HepG2 (cell line): ENCODE results near the gene SUN5. TPM values are rescaled to one million over a fixed set of nuclear protein-coding genes. Genes with fewer than 3 reads are reported as not detected.

Experiments used
- AGO2 ChIP-seq: fragments of 200-400 bp; formaldehyde crosslinking; optimal IDR thresholded peaks from 2 replicates; pipeline ENCODE3; 2017; ENCODE audit warnings: mild to moderate bottlenecking, low read depth, low read length, moderate library complexity
- CBX5 ChIP-seq: sonication (generic); formaldehyde crosslinking; IDR thresholded peaks from 2 replicates; pipeline ENCODE4 v1.4.0; 2020; ENCODE audit warnings: missing genetic modification reagents, borderline replicate concordance
- E2F1 ChIP-seq: sonication (generic); formaldehyde crosslinking; IDR thresholded peaks from 2 replicates; pipeline ENCODE4 v1.5.0; 2020; ENCODE audit warnings: missing genetic modification reagents
- FOXP4 ChIP-seq: sonication (generic); formaldehyde crosslinking; IDR thresholded peaks from 2 replicates; pipeline ENCODE4 v1.4.0; 2020; ENCODE audit warnings: missing genetic modification reagents
- HOXA3 ChIP-seq: sonication (generic); formaldehyde crosslinking; IDR thresholded peaks from 2 replicates; pipeline ENCODE4 v1.5.0; 2020; ENCODE audit warnings: missing genetic modification reagents
- KLF16 ChIP-seq, 2 experiments: sonication (generic) in 1 of 2; formaldehyde crosslinking in 1 of 2; IDR thresholded peaks; 2 replicates each; pipeline versions ENCODE4 v1.6.1 to v1.8.0; 2016 to 2023; ENCODE audit warnings: missing genetic modification reagents in 2 of 2, missing compliant biosample characterization in 1 of 2
- MIER2 ChIP-seq: IDR thresholded peaks from 2 replicates; pipeline ENCODE4 v1.6.1; 2016; ENCODE audit warnings: missing biosample characterization, missing genetic modification reagents
- PCBP1 ChIP-seq: fragments of 200-400 bp; formaldehyde crosslinking; IDR thresholded peaks from 2 replicates; pipeline ENCODE4 v1.6.1; 2017; ENCODE audit warnings: mild to moderate bottlenecking, low read depth, low read length, borderline replicate concordance
- PHF8 ChIP-seq: sonication (generic); formaldehyde crosslinking; IDR thresholded peaks from 2 replicates; pipeline ENCODE4 v1.5.0; 2020; ENCODE audit warnings: missing genetic modification reagents
- REXO4 ChIP-seq: sonication (generic); formaldehyde crosslinking; IDR thresholded peaks from 2 replicates; pipeline ENCODE4 v1.8.0; 2022; ENCODE audit warnings: missing genetic modification reagents, mild to moderate bottlenecking, borderline replicate concordance
- SALL1 ChIP-seq: sonication (generic); formaldehyde crosslinking; IDR thresholded peaks from 2 replicates; pipeline ENCODE4 v1.8.0; 2022; ENCODE audit warnings: mild to moderate bottlenecking, missing genetic modification reagents
- ZNF343 ChIP-seq: sonication (generic); formaldehyde crosslinking; IDR thresholded peaks from 2 replicates; pipeline ENCODE4 v1.4.0; 2020; ENCODE audit warnings: mild to moderate bottlenecking, missing genetic modification reagents
- ZNF572 ChIP-seq: sonication (generic); formaldehyde crosslinking; IDR thresholded peaks from 2 replicates; pipeline ENCODE4 v1.5.1; 2020; ENCODE audit warnings: mild to moderate bottlenecking, missing genetic modification reagents
- ZNF614 ChIP-seq: IDR thresholded peaks from 2 replicates; pipeline ENCODE4 v1.6.1; 2018; ENCODE audit warnings: missing biosample characterization, missing genetic modification reagents, inconsistent platforms, borderline replicate concordance
- ZNF775 ChIP-seq: sonication (generic); formaldehyde crosslinking; IDR thresholded peaks from 2 replicates; pipeline ENCODE4 v1.4.0; 2020; ENCODE audit warnings: missing genetic modification reagents, mild to moderate bottlenecking, moderate library complexity, borderline replicate concordance
- ZNF816 ChIP-seq: sonication (generic); formaldehyde crosslinking; IDR thresholded peaks from 2 replicates; pipeline ENCODE4 v1.8.0; 2022; ENCODE audit warnings: missing genetic modification reagents, mild to moderate bottlenecking, borderline replicate concordance
- ZNF883 ChIP-seq: sonication (generic); formaldehyde crosslinking; IDR thresholded peaks from 2 replicates; pipeline ENCODE4 v1.5.1; 2020; ENCODE audit warnings: mild to moderate bottlenecking, missing genetic modification reagents; ENCODE audit errors: not compliant biosample characterization
- polyA plus RNA-seq, 8 experiments: library from polyadenylated mRNA; depleted of rRNA in 3 of 8; stranded (reverse) in 7 of 8; unstranded in 1 of 8; fragments of >200 nt; fragmentation: Illumina TruSeq in 4 of 8; extraction: Trizol in 4 of 8; gene quantifications; 2 replicates each; pipeline versions ENCODE4 v1.2.1 to v1.2.3, GENCODE V29; 2011 to 2016; ENCODE audit warnings: low read depth in 4 of 8, missing spikeins in 1 of 8, mixed read lengths in 1 of 8; ENCODE audit not compliant: insufficient read depth in 1 of 8
- total RNA-seq, 5 experiments: library from RNA; depleted of rRNA; stranded (reverse); fragments of >200 nt; fragmentation: Illumina TruSeq; extraction: Trizol; gene quantifications; 2 replicates each; pipeline ENCODE4 v1.2.3, GENCODE V29; 2016; ENCODE audit warnings: low read depth in 1 of 5
- TF ChIP-seq, protein P1 (sequence below): IDR thresholded peaks from 2 replicates; pipeline ENCODE4 v1.6.1; 2012; ENCODE audit warnings: low read depth, low read length, improper control_type of control experiment
- TF ChIP-seq, protein P2 (sequence below): sonication (generic); formaldehyde crosslinking; IDR thresholded peaks from 2 replicates; pipeline ENCODE4 v1.4.0; 2020; ENCODE audit warnings: missing genetic modification reagents, borderline replicate concordance
- TF ChIP-seq, protein P3 (sequence below): sonication (generic); formaldehyde crosslinking; IDR thresholded peaks from 2 replicates; pipeline ENCODE4 v1.4.0; 2020; ENCODE audit warnings: mild to moderate bottlenecking, missing genetic modification reagents

Gene SUN5
- total and polyA plus RNA-seq, 2 of the 13 experiments (the other 11 are each of a cell fraction or from before 2014, with no cell fraction given) = not detected

GRCh38 chr20:33023439-33024242 lies 19.4 kb upstream of the SUN5 start (continued):
- TF ChIP-seq, protein P1, sequence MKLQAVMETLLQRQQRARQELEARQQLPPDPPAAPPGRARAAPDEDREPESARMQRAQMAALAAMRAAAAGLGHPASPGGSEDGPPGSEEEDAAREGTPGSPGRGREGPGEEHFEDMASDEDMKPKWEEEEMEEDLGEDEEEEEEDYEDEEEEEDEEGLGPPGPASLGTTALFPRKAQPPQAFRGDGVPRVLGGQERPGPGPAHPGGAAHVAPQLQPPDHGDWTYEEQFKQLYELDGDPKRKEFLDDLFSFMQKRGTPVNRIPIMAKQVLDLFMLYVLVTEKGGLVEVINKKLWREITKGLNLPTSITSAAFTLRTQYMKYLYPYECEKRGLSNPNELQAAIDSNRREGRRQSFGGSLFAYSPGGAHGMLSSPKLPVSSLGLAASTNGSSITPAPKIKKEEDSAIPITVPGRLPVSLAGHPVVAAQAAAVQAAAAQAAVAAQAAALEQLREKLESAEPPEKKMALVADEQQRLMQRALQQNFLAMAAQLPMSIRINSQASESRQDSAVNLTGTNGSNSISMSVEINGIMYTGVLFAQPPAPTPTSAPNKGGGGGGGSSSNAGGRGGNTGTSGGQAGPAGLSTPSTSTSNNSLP = no peak
- TF ChIP-seq ZNF614 (no peak), E2F1 (CRISPR knock-in tag) (no peak), PCBP1 (no peak), ZNF816 (no peak), SALL1 (CRISPR knock-in tag) (no peak), ZNF572 (CRISPR knock-in tag) (no peak), ZNF775 (no peak), AGO2 (peak; percentile 25), MIER2 (no peak), ZNF883 (peak; percentile 69), FOXP4 (no peak), PHF8 (CRISPR knock-in tag) (0 out of 2 replicates have a peak, but pooled peaks have one; percentile 9), REXO4 (CRISPR knock-in tag) (no peak), HOXA3 (CRISPR knock-in tag) (no peak), CBX5 (CRISPR knock-in tag) (no peak), KLF16 (CRISPR knock-in tag; IDR thresholded peaks at IDR 0.05) (no peak), ZNF343 (CRISPR knock-in tag) (no peak)
- TF ChIP-seq, protein P2, sequence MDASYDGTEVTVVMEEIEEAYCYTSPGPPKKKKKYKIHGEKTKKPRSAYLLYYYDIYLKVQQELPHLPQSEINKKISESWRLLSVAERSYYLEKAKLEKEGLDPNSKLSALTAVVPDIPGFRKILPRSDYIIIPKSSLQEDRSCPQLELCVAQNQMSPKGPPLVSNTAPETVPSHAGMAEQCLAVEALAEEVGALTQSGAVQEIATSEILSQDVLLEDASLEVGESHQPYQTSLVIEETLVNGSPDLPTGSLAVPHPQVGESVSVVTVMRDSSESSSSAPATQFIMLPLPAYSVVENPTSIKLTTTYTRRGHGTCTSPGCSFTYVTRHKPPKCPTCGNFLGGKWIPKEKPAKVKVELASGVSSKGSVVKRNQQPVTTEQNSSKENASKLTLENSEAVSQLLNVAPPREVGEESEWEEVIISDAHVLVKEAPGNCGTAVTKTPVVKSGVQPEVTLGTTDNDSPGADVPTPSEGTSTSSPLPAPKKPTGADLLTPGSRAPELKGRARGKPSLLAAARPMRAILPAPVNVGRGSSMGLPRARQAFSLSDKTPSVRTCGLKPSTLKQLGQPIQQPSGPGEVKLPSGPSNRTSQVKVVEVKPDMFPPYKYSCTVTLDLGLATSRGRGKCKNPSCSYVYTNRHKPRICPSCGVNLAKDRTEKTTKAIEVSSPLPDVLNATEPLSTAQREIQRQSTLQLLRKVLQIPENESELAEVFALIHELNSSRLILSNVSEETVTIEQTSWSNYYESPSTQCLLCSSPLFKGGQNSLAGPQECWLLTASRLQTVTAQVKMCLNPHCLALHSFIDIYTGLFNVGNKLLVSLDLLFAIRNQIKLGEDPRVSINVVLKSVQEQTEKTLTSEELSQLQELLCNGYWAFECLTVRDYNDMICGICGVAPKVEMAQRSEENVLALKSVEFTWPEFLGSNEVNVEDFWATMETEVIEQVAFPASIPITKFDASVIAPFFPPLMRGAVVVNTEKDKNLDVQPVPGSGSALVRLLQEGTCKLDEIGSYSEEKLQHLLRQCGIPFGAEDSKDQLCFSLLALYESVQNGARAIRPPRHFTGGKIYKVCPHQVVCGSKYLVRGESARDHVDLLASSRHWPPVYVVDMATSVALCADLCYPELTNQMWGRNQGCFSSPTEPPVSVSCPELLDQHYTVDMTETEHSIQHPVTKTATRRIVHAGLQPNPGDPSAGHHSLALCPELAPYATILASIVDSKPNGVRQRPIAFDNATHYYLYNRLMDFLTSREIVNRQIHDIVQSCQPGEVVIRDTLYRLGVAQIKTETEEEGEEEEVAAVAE (CRISPR knock-in tag) = no peak
- TF ChIP-seq, protein P3, sequence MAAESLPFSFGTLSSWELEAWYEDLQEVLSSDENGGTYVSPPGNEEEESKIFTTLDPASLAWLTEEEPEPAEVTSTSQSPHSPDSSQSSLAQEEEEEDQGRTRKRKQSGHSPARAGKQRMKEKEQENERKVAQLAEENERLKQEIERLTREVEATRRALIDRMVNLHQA (CRISPR knock-in tag) = no peak
